ENCODE data around the gene CFAP161.

DNA sequence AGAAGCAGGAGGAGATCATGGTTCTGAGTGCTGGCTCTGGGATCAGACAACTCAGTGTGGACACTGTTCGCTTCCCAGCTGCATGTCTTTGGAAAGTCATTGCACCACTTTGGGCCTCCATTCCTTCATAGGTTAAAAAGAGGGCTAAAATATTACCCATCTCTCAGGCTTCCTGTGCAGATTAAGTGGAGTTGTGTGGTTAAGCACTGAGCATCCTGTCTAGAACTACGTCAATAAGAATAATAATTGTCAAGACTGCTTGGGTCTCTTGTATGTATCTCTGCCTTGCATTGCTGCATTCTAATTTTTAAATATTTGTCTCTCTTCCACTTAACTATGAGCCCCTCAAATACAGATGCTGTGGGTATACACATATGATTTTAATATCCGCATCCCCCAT, 22.3 kb downstream of the CFAP161 start:
- no peak for TF ChIP-seq EZH2 (IDR thresholded peaks at IDR 0.05; ENCODE audit: low read length)
- TF ChIP-seq, protein P1, sequence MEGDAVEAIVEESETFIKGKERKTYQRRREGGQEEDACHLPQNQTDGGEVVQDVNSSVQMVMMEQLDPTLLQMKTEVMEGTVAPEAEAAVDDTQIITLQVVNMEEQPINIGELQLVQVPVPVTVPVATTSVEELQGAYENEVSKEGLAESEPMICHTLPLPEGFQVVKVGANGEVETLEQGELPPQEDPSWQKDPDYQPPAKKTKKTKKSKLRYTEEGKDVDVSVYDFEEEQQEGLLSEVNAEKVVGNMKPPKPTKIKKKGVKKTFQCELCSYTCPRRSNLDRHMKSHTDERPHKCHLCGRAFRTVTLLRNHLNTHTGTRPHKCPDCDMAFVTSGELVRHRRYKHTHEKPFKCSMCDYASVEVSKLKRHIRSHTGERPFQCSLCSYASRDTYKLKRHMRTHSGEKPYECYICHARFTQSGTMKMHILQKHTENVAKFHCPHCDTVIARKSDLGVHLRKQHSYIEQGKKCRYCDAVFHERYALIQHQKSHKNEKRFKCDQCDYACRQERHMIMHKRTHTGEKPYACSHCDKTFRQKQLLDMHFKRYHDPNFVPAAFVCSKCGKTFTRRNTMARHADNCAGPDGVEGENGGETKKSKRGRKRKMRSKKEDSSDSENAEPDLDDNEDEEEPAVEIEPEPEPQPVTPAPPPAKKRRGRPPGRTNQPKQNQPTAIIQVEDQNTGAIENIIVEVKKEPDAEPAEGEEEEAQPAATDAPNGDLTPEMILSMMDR (optimal IDR thresholded peaks at IDR 0.05 in 1 of 3, IDR thresholded peaks at IDR 0.05 in 1 of 3, conservative IDR thresholded peaks at IDR 0.05 in 1 of 3; ENCODE audit: extremely low read depth in 1 of 3, insufficient read depth in 2 of 3, low read length in 3 of 3) = no peak
